GM19452 (cell line): ENCODE results near the gene SLC10A1.
A peak's percentile ranks its signal among the peaks of the same experiment; 100 is the strongest.

Experiments
- ATAC-seq: cut with Tn5 transposase; IDR thresholded peaks from one replicate; pipeline ENCODE4 v1.9.1; 2021; ENCODE audit not compliant: unreplicated experiment

The SLC10A1 gene

GRCh38 chr14:69726761-69727511, 70.1 kb downstream of the SLC10A1 start:
- peak; percentile 96 for ATAC-seq
